HepG2 (cell line): Measurements from ENCODE around the gene GADD45GIP1. TPM values are rescaled to one million over a fixed set of nuclear protein-coding genes. Genes with fewer than 3 reads are reported as not detected.

Experiments used
- AGO2 ChIP-seq: fragments of 200-400 bp; formaldehyde crosslinking; optimal IDR thresholded peaks from 2 replicates; pipeline ENCODE3; 2017; ENCODE audit warnings: mild to moderate bottlenecking, low read depth, low read length, moderate library complexity
- BCL3 ChIP-seq: sonication (generic); formaldehyde crosslinking; IDR thresholded peaks from 2 replicates; pipeline ENCODE4 v1.5.1; 2020; ENCODE audit warnings: mild to moderate bottlenecking, missing genetic modification reagents, moderate library complexity
- CEBPB ChIP-seq: IDR thresholded peaks from 2 replicates; pipeline ENCODE4 v1.6.1; 2011; ENCODE audit warnings: low read depth, low read length, improper control_type of control experiment, borderline replicate concordance
- KDM4B ChIP-seq: sonication (generic); formaldehyde crosslinking; IDR thresholded peaks from 2 replicates; pipeline ENCODE4 v1.4.0; 2020; ENCODE audit warnings: missing genetic modification reagents
- MNT ChIP-seq: fragments of 450-650 bp; IDR thresholded peaks from 2 replicates; pipeline ENCODE4 v1.6.1; 2016
- MTF2 ChIP-seq: sonication (generic); formaldehyde crosslinking; IDR thresholded peaks from 2 replicates; pipeline ENCODE4 v1.5.0; 2020; ENCODE audit warnings: missing genetic modification reagents, borderline replicate concordance
- MXD1 ChIP-seq: sonication (generic); formaldehyde crosslinking; IDR thresholded peaks from 2 replicates; pipeline ENCODE4 v1.4.0; 2020; ENCODE audit warnings: mild to moderate bottlenecking, missing genetic modification reagents
- MYC ChIP-seq: sonication (generic); formaldehyde crosslinking; IDR thresholded peaks from 2 replicates; pipeline ENCODE4 v1.9.0; 2021; ENCODE audit warnings: missing genetic modification reagents, borderline replicate concordance
- SETDB1 ChIP-seq: sonication (generic); formaldehyde crosslinking; IDR thresholded peaks from 2 replicates; pipeline ENCODE4 v1.5.1; 2020; ENCODE audit warnings: missing genetic modification reagents, mild to moderate bottlenecking, borderline replicate concordance
- SMAD3 ChIP-seq: sonication (generic); formaldehyde crosslinking; IDR thresholded peaks from 2 replicates; pipeline ENCODE4 v1.4.0; 2020; ENCODE audit warnings: missing genetic modification reagents
- ZNF3 ChIP-seq: IDR thresholded peaks from 2 replicates; pipeline ENCODE4 v1.7.0; 2017; ENCODE audit warnings: inconsistent platforms
- ZNF329 ChIP-seq: sonication (generic); formaldehyde crosslinking; IDR thresholded peaks from 2 replicates; pipeline ENCODE4 v1.9.0; 2021; ENCODE audit warnings: low read depth, mild to moderate bottlenecking, missing genetic modification reagents
- ZNF382 ChIP-seq: sonication (generic); formaldehyde crosslinking; IDR thresholded peaks from 2 replicates; pipeline ENCODE4 v1.5.0; 2020; ENCODE audit warnings: missing genetic modification reagents, mild to moderate bottlenecking, borderline replicate concordance
- ZNF430 ChIP-seq: sonication (generic); formaldehyde crosslinking; IDR thresholded peaks from 2 replicates; pipeline ENCODE4 v1.9.0; 2021; ENCODE audit warnings: mild to moderate bottlenecking, missing genetic modification reagents
- ZNF572 ChIP-seq: sonication (generic); formaldehyde crosslinking; IDR thresholded peaks from 2 replicates; pipeline ENCODE4 v1.5.1; 2020; ENCODE audit warnings: mild to moderate bottlenecking, missing genetic modification reagents
- ZNF615 ChIP-seq: sonication (generic); formaldehyde crosslinking; IDR thresholded peaks from 2 replicates; pipeline ENCODE4 v1.5.0; 2020; ENCODE audit warnings: mild to moderate bottlenecking, missing genetic modification reagents, borderline replicate concordance
- ZNF790 ChIP-seq: sonication (generic); formaldehyde crosslinking; IDR thresholded peaks from 2 replicates; pipeline ENCODE4 v1.8.0; 2022; ENCODE audit warnings: missing genetic modification reagents, mild to moderate bottlenecking, borderline replicate concordance
- ZNF792 ChIP-seq: IDR thresholded peaks from 2 replicates; pipeline ENCODE4 v1.6.1; 2016
- polyA plus RNA-seq, 8 experiments: library from polyadenylated mRNA; depleted of rRNA in 3 of 8; stranded (reverse) in 7 of 8; unstranded in 1 of 8; fragments of >200 nt; fragmentation: Illumina TruSeq in 4 of 8; extraction: Trizol in 4 of 8; gene quantifications; 2 replicates each; pipeline versions ENCODE4 v1.2.1 to v1.2.3, GENCODE V29; 2011 to 2016; ENCODE audit warnings: low read depth in 4 of 8, missing spikeins in 1 of 8, mixed read lengths in 1 of 8; ENCODE audit not compliant: insufficient read depth in 1 of 8
- total RNA-seq, 5 experiments: library from RNA; depleted of rRNA; stranded (reverse); fragments of >200 nt; fragmentation: Illumina TruSeq; extraction: Trizol; gene quantifications; 2 replicates each; pipeline ENCODE4 v1.2.3, GENCODE V29; 2016; ENCODE audit warnings: low read depth in 1 of 5
- TF ChIP-seq, protein P1 (sequence below), 2 experiments: sonication (generic) in 1 of 2; formaldehyde crosslinking in 1 of 2; IDR thresholded peaks; 2 replicates each; pipeline versions ENCODE4 v1.4.0 to v1.6.1; 2016 to 2020; ENCODE audit warnings: borderline replicate concordance in 1 of 2, low read depth in 1 of 2, mild to moderate bottlenecking in 1 of 2, missing genetic modification reagents in 1 of 2
- TF ChIP-seq, protein P2 (sequence below): sonication (generic); formaldehyde crosslinking; IDR thresholded peaks from 2 replicates; pipeline ENCODE4 v1.5.0; 2020; ENCODE audit warnings: missing genetic modification reagents, mild to moderate bottlenecking, borderline replicate concordance

Gene GADD45GIP1
- total and polyA plus RNA-seq, 2 of the 13 experiments (the other 11 are each of a cell fraction or from before 2014, with no cell fraction given) = 24.6 to 30.7 TPM

DNA sequence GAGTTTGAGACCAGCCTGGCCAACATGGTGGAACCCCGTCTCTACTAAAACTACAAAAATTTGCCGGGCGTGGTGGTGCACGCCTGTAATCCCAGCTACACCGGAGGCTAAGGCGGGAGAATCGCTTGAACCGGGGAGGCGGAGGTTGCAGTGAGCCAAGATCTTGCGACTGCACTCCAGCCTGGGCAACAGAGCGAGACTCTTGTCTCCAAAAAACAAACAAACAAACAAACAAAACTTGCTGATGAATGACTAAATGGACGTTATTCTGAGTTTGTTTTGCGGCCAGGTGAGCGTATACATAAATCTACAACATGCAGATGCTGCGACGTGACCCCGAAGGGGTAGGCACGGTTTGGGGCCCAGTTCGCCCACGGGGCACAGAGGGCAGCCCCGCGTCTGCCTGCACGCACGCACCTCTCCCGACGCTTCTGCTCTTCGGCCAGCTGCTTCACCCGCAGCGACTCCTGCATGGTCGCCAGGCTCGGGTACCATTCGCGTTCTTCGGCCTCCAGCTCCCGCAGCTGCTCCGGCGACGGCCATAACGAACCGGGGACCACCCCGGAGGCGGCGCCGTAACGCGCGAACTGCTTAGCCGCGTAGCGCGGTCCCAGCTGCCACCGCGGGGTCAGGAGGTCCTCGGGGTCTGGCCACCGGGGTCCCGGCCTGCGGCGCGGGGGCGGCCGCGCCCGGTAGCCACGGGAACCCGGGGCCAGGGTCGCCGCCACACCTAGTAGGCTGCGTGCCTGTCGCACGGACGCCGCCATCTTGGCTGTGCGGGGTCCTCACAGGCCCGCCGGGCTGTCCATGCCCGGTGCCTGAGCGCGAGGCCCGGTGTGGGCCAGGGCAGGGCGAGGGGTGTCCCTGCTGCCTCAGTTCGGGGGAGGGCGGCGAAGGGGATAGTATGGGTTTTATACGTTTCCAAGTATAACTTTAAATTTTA lies at the start of gene GADD45GIP1 (continued):
- peak; percentile 65; the same call in 1 of the 2 replicates for TF ChIP-seq MXD1
- TF ChIP-seq ZNF382 (CRISPR knock-in tag) = no peak
- no peak for TF ChIP-seq ZNF615 (CRISPR knock-in tag)
- TF ChIP-seq ZNF572 (CRISPR knock-in tag) = no peak
- peak; percentile 67; the same call in 1 of the 2 replicates for TF ChIP-seq MTF2 (CRISPR knock-in tag)
- peak; percentile 81; the same call in 1 of the 2 replicates for TF ChIP-seq BCL3 (CRISPR knock-in tag)
- TF ChIP-seq MYC = peak; percentile 81
- peak; percentile 76; the same call in 1 of the 2 replicates for TF ChIP-seq ZNF329 (CRISPR knock-in tag)
- no peak for TF ChIP-seq KDM4B (CRISPR knock-in tag)
- TF ChIP-seq, protein P1, sequence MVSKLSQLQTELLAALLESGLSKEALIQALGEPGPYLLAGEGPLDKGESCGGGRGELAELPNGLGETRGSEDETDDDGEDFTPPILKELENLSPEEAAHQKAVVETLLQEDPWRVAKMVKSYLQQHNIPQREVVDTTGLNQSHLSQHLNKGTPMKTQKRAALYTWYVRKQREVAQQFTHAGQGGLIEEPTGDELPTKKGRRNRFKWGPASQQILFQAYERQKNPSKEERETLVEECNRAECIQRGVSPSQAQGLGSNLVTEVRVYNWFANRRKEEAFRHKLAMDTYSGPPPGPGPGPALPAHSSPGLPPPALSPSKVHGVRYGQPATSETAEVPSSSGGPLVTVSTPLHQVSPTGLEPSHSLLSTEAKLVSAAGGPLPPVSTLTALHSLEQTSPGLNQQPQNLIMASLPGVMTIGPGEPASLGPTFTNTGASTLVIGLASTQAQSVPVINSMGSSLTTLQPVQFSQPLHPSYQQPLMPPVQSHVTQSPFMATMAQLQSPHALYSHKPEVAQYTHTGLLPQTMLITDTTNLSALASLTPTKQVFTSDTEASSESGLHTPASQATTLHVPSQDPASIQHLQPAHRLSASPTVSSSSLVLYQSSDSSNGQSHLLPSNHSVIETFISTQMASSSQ (IDR thresholded peaks at IDR 0.05; ENCODE audit: low read depth) = no peak
- TF ChIP-seq, protein P1 (CRISPR knock-in tag; IDR thresholded peaks at IDR 0.05; ENCODE audit: borderline replicate concordance) = peak; percentile 35; the same call in 1 of the 2 replicates
- TF ChIP-seq SETDB1 (CRISPR knock-in tag) = no peak
- TF ChIP-seq ZNF790 (CRISPR knock-in tag) = peak; percentile 83; the same call in 1 of the 2 replicates
- 0 out of 2 replicates have a peak, but pooled peaks have one; percentile 15 for TF ChIP-seq SMAD3
- no peak for TF ChIP-seq ZNF3
- no peak for TF ChIP-seq CEBPB
- TF ChIP-seq ZNF792 (CRISPR knock-in tag) = peak; percentile 64; the same call in 1 of the 2 replicates
- peak; percentile 61 for TF ChIP-seq AGO2
- no peak for TF ChIP-seq MNT
- TF ChIP-seq, protein P2, sequence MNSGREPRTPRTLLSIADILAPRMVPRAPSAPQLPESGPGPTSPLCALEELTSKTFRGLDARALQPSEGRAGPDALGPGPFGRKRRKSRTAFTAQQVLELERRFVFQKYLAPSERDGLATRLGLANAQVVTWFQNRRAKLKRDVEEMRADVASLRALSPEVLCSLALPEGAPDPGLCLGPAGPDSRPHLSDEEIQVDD (CRISPR knock-in tag) = no peak
- TF ChIP-seq ZNF430 (CRISPR knock-in tag) = no peak
